Dedifferentiated amniotic fluid mesenchymal stem cell (primary cell): ENCODE measurements around the gene PHLPP2.

ENCODE experiments used
- DNase-seq: peaks from one replicate; pipeline ENCODE4 v3.0.0-alpha.2; 2016; ENCODE audit errors: extremely low spot score

The PHLPP2 gene

GRCh38 chr16:71670537-71670936 is 54.0 kb downstream of the PHLPP2 start:
- no peak for DNase-seq

GRCh38 chr16:71669926-71670536 is 54.5 kb downstream of the PHLPP2 start:
- no peak for DNase-seq

- no peak for DNase-seq
Observed at GRCh38 chr16:71666928-71667707, 57.4 kb downstream of the PHLPP2 start.

- no peak for DNase-seq
Observed at GRCh38 chr16:71666264-71666663, 58.2 kb downstream of the PHLPP2 start.

- DNase-seq: no peak
Observed at GRCh38 chr16:71659471-71659870, 65.0 kb downstream of the PHLPP2 start.

GRCh38 chr16:71658771-71659170 is 65.7 kb downstream of the PHLPP2 start:
- no peak for DNase-seq

GRCh38 chr16:71649704-71650103 is 74.8 kb downstream of the PHLPP2 start:
- no peak for DNase-seq

- no peak for DNase-seq
Observed at GRCh38 chr16:71648921-71649320, 75.6 kb downstream of the PHLPP2 start.

GRCh38 chr16:71648162-71648561 is 76.3 kb downstream of the PHLPP2 start:
- DNase-seq: no peak

GRCh38 chr16:71647391-71647790 is 77.1 kb downstream of the PHLPP2 start:
- DNase-seq: no peak

GRCh38 chr16:71645450-71645849 is 79.1 kb downstream of the PHLPP2 start:
- no peak for DNase-seq

GRCh38 chr16:71637398-71637797 is 87.1 kb downstream of the PHLPP2 start:
- peak; percentile 66 for DNase-seq

GRCh38 chr16:71635632-71636031 is 88.9 kb downstream of the PHLPP2 start:
- no peak for DNase-seq

- DNase-seq: no peak
Observed at GRCh38 chr16:71631776-71632175, 92.7 kb downstream of the PHLPP2 start.

GRCh38 chr16:71630808-71631207 is 93.7 kb downstream of the PHLPP2 start:
- no peak for DNase-seq

GRCh38 chr16:71629278-71630016 is 95.1 kb downstream of the PHLPP2 start:
- DNase-seq: no peak

GRCh38 chr16:71628810-71629209 is 95.7 kb downstream of the PHLPP2 start:
- DNase-seq: no peak

- no peak for DNase-seq
Observed at GRCh38 chr16:71627731-71628181, 96.7 kb downstream of the PHLPP2 start.

- no peak for DNase-seq
Observed at GRCh38 chr16:71626858-71627213, 97.7 kb downstream of the PHLPP2 start.

GRCh38 chr16:71626018-71626857 is 98.3 kb downstream of the PHLPP2 start, which contains the start of gene MARVELD3:
Gene MARVELD3 (plus strand): TSS chr16:71626184. CDS start chr16:71626230, 46 bp downstream.
- DNase-seq: no peak

- DNase-seq: no peak
Observed at GRCh38 chr16:71625113-71625850, 99.2 kb downstream of the PHLPP2 start.
